ENCODE results near the gene MCRS1. TPM values are rescaled to one million over a fixed set of nuclear protein-coding genes. Genes with fewer than 3 reads are reported as not detected.
"Not testable (repeated sequence)": the region's sequence is repeated elsewhere in the genome, so short reads cannot be mapped to it uniquely, and the experiment has no call there.

The MCRS1 gene
- total RNA-seq, 1 experiment from 2014 or later: 58.7 TPM

GRCh38 chr12:49612210-49612609, 44.3 kb upstream of the MCRS1 start:
- Mint-ChIP-seq H3K4me1 (ENCODE audit: insufficient read depth, unreplicated experiment) (no peaks in the 10 kb centered on the region), H3K9me3 (ENCODE audit: unreplicated experiment) (no peaks in the 10 kb centered on the region), H3K4me3 (ENCODE audit: unreplicated experiment) (no peak overlapping the region), H3K36me3 (ENCODE audit: insufficient read depth, unreplicated experiment) (no peaks in the 10 kb centered on the region), H3K27me3 (ENCODE audit: insufficient read depth, unreplicated experiment) (no peaks in the 10 kb centered on the region), H3K27ac (ENCODE audit: low read depth, unreplicated experiment) (no peak overlapping the region)
- intact Hi-C loops (cut with micrococcal nuclease): no loop called here
- DNase-seq (ENCODE audit: unreplicated experiment): no peak
- ChIA-PET CTCF (interaction anchor here (0.8 to 1.4 kb wide), 2 partner anchors 12 to 32 kb away, joined by 3 to 7 read pairs; no protein-coding TSS in a partner anchor), POLR2A (interaction anchor here (0.7 to 1.0 kb wide), 2 partner anchors 11 to 129 kb away, joined by 3 to 6 read pairs; partner anchors contain the start of genes PRPF40B and TMBIM6)
- BruUV-seq (replicated peaks): no TSS peak
- no peak for TF ChIP-seq CTCF (IDR thresholded peaks at IDR 0.05; ENCODE audit: unreplicated experiment)

GRCh38 chr12:49610785-49611184, 42.8 kb upstream of the MCRS1 start:
- DNase-seq (ENCODE audit: unreplicated experiment); POLR2A ChIA-PET; H3K27ac Mint-ChIP-seq (ENCODE audit: low read depth, unreplicated experiment); intact Hi-C loops (cut with micrococcal nuclease); BruUV-seq (replicated peaks); H3K36me3 Mint-ChIP-seq (ENCODE audit: insufficient read depth, unreplicated experiment); H3K9me3 Mint-ChIP-seq (ENCODE audit: unreplicated experiment); H3K4me1 Mint-ChIP-seq (ENCODE audit: insufficient read depth, unreplicated experiment); H3K27me3 Mint-ChIP-seq (ENCODE audit: insufficient read depth, unreplicated experiment); H3K4me3 Mint-ChIP-seq (ENCODE audit: unreplicated experiment): not testable (repeated sequence)
- CTCF ChIA-PET: interaction anchor here (0.6 to 0.9 kb wide), 5 partner anchors 9 to 436 kb away, joined by 3 to 4 read pairs (median 3); partner anchors contain the start of gene DNAJC22

- no TSS peak for BruUV-seq (replicated peaks)
- TF ChIP-seq CTCF (IDR thresholded peaks at IDR 0.05; ENCODE audit: unreplicated experiment): peak; percentile 14
- DNase-seq (ENCODE audit: unreplicated experiment): peak; percentile 49
- Mint-ChIP-seq H3K9me3 (ENCODE audit: unreplicated experiment) (no peaks in the 10 kb centered on the region), H3K4me1 (ENCODE audit: insufficient read depth, unreplicated experiment) (no peaks in the 10 kb centered on the region), H3K36me3 (ENCODE audit: insufficient read depth, unreplicated experiment) (no peaks in the 10 kb centered on the region), H3K27ac (ENCODE audit: low read depth, unreplicated experiment) (no peak overlapping the region), H3K27me3 (ENCODE audit: insufficient read depth, unreplicated experiment) (no peaks in the 10 kb centered on the region), H3K4me3 (ENCODE audit: unreplicated experiment) (no peak overlapping the region)
- intact Hi-C loops (cut with micrococcal nuclease): no loop called here
- ChIA-PET POLR2A (no interaction called here), CTCF (interaction anchor here (0.6 to 1.6 kb wide), 2 partner anchors 29 to 49 kb away, joined by 3 to 6 read pairs; no protein-coding TSS in a partner anchor)
Measured at GRCh38 chr12:49609875-49610154, 41.9 kb upstream of the MCRS1 start.

- DNase-seq (ENCODE audit: unreplicated experiment): no peak
- no peaks in the 10 kb centered on the region for H3K9me3 Mint-ChIP-seq (ENCODE audit: unreplicated experiment)
- ChIA-PET POLR2A (no interaction called here), CTCF (interaction anchor here (0.6 to 1.6 kb wide), 2 partner anchors 28 to 49 kb away, joined by 3 to 6 read pairs; no protein-coding TSS in a partner anchor)
- intact Hi-C loops (cut with micrococcal nuclease): no loop called here
- H3K4me1 Mint-ChIP-seq (ENCODE audit: insufficient read depth, unreplicated experiment): no peaks in the 10 kb centered on the region
- no peaks in the 10 kb centered on the region for H3K27me3 Mint-ChIP-seq (ENCODE audit: insufficient read depth, unreplicated experiment)
- H3K36me3 Mint-ChIP-seq (ENCODE audit: insufficient read depth, unreplicated experiment): no peaks in the 10 kb centered on the region
- no peak for TF ChIP-seq CTCF (IDR thresholded peaks at IDR 0.05; ENCODE audit: unreplicated experiment)
- BruUV-seq (replicated peaks): no TSS peak
- no peak overlapping the region for H3K4me3 Mint-ChIP-seq (ENCODE audit: unreplicated experiment)
- no peak overlapping the region for H3K27ac Mint-ChIP-seq (ENCODE audit: low read depth, unreplicated experiment)
Measured at GRCh38 chr12:49609059-49609874, 41.3 kb upstream of the MCRS1 start.

GRCh38 chr12:49605539-49605938, 37.6 kb upstream of the MCRS1 start, which contains the start of gene FAM186B:
Gene FAM186B, minus strand, starts transcription at chr12:49605639. Its CDS starts 162 bp downstream, at chr12:49605477.
- H3K9me3 Mint-ChIP-seq (ENCODE audit: unreplicated experiment); H3K27ac Mint-ChIP-seq (ENCODE audit: low read depth, unreplicated experiment); BruUV-seq (replicated peaks); intact Hi-C loops (cut with micrococcal nuclease); DNase-seq (ENCODE audit: unreplicated experiment); H3K36me3 Mint-ChIP-seq (ENCODE audit: insufficient read depth, unreplicated experiment); H3K4me1 Mint-ChIP-seq (ENCODE audit: insufficient read depth, unreplicated experiment); H3K27me3 Mint-ChIP-seq (ENCODE audit: insufficient read depth, unreplicated experiment); H3K4me3 Mint-ChIP-seq (ENCODE audit: unreplicated experiment): not testable (repeated sequence)
- ChIA-PET POLR2A (interaction anchor here (2.1 kb wide), 1 partner anchor 136 kb away, joined by 4 read pairs; the partner anchor contains the start of gene TMBIM6), CTCF (interaction anchor here (1.2 kb wide), 1 partner anchor 52 kb away, joined by 5 read pairs; no protein-coding TSS in a partner anchor)

Measured in MCF 10A (cell line).